GM12864 (cell line): Measurements from ENCODE around the gene DOHH.
"Not testable (repeated sequence)": the region's sequence is repeated elsewhere in the genome, so short reads cannot be mapped to it uniquely, and the experiment has no call there.

ENCODE experiments used
- DNase-seq: peaks from one replicate; pipeline ENCODE4 v3.0.0-alpha.2; 2011; ENCODE audit warnings: low read depth
- H3K4me3 ChIP-seq: 2 replicates; pipeline ENCODE4 v1.5.1; 2011; ENCODE audit warnings: mild to moderate bottlenecking, low read depth, low read length, control low read depth
- CTCF ChIP-seq: IDR thresholded peaks from 2 replicates; pipeline ENCODE4 v1.5.1; 2011; ENCODE audit warnings: low read depth, mild to moderate bottlenecking, moderate library complexity, low read length, control low read depth, inconsistent platforms; ENCODE audit errors: missing control alignments

Gene DOHH

GRCh38 chr19:3455960-3456601 lies 44.4 kb downstream of the DOHH start:
- no peak for DNase-seq
- H3K4me3 ChIP-seq = no peak overlapping the region
- TF ChIP-seq CTCF = no peak

- no peak for TF ChIP-seq CTCF
- DNase-seq = no peak
- H3K4me3 ChIP-seq = no peak overlapping the region
These were observed 45.0 kb downstream of the DOHH start for GRCh38 chr19:3455393-3455955.

- no peak overlapping the region for H3K4me3 ChIP-seq
- TF ChIP-seq CTCF = no peak
- no peak for DNase-seq
These were observed 45.6 kb downstream of the DOHH start for GRCh38 chr19:3454656-3455392.

- no peak for DNase-seq
- TF ChIP-seq CTCF = no peak
- H3K4me3 ChIP-seq = no peak overlapping the region
These were observed 46.6 kb downstream of the DOHH start for GRCh38 chr19:3453840-3454239.

- not testable (repeated sequence) for H3K4me3 ChIP-seq, DNase-seq
These were observed 47.6 kb downstream of the DOHH start for GRCh38 chr19:3452942-3453214.

- no peak for DNase-seq
- H3K4me3 ChIP-seq = no peak overlapping the region
- no peak for TF ChIP-seq CTCF
These were observed 48.1 kb downstream of the DOHH start for GRCh38 chr19:3452171-3452941.

- TF ChIP-seq CTCF = no peak
- DNase-seq = no peak
- no peak overlapping the region for H3K4me3 ChIP-seq
These were observed 49.0 kb downstream of the DOHH start for GRCh38 chr19:3451451-3451866.
